AG09319 (cell line): ENCODE data around the gene LSM14B.

Source experiments
- DNase-seq: peaks from one replicate; pipeline ENCODE4 v3.0.0-alpha.2; 2010; ENCODE audit warnings: low read depth; ENCODE audit errors: extremely low read depth
- CTCF ChIP-seq: IDR thresholded peaks from 2 replicates; pipeline ENCODE4 v1.5.1; 2011; ENCODE audit warnings: low read depth, mild to moderate bottlenecking, inconsistent platforms, low read length, moderate library complexity

LSM14B gene

DNA sequence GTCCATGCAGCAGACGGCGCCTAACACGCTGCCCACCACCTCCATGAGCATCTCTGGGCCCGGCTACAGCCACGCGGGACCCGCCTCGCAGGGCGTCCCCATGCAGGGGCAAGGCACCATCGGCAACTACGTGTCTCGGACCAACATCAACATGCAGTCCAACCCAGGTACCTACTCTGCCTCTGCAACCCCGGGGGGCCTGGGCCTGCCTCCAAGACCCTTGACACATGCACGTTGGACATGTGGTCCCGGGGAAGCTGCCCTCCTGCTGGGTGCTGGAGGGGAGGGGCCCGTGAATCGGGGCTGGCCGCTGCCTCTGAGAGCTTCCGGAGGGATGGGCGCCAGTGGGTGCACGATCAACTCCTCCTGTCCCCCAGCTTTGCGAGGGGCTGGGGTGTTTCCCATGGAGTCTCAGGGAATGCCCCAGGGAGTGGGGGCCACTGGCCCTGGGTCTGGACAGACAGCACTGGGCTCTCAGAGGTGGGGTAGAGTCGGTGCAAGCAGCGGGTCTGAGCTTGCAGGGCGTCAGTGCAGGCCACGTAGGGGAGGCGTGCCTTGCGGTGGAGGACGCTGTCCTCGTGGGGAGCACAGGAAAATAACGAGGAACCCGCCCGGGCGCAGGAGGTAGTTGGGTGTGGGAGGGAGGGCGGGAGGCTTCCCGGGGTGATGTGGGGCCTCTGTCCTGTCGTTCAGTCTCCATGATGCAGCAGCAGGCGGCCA lies 40.6 kb downstream of the LSM14B start:
- TF ChIP-seq CTCF, result no peak
- DNase-seq, result no peak

GRCh38 chr20:62163485-62163865 lies 41.2 kb downstream of the LSM14B start:
- no peak for DNase-seq

GRCh38 chr20:62163986-62164762 lies 41.9 kb downstream of the LSM14B start:
- DNase-seq, result no peak
- TF ChIP-seq CTCF, result no peak

More at GRCh38 chr20:62163485-62163865, 41.2 kb downstream of the LSM14B start:
- TF ChIP-seq CTCF, result no peak

DNA sequence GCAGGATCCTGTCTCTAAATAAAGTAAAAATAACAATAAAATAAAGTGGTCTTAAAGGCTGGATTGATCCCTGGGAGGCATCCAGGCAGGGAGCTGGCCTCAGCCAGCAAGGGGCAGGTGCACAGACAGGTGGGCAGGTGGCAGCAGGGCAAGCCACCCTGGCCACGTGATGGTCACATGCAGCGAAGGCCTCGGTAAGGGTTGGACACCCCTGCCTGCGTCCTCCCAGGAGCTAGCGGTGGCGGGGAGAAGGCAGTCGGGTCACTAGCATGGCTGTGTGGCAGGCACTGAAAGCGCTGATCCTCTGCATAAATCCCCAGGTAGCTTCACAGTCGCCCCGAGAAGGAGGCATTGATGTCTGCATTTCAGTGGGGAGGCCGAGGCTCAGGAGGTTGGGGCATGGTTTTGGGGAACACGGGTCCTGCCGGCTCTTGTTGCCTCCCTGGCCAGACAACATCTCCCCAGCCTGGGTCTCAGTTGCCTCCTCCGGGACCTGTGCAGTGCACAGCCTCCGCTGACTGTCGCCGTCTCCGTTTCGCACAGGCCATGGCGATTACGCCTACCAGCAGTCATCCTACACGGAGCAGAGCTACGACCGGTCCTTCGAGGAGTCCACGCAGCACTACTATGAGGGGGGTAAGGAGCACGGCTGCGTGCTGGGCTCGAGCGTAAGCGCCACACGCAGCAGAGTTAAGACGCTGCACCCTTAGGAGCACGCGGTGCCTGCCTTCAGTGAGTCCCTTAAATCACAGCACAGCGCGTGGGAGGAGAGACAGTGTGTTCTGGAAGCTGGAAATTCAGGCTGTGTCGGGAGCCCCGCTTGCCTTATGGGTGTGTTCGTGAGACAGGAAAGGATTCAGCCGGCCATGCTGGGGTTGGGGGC lies 42.8 kb downstream of the LSM14B start:
- no peak for DNase-seq
- no peak for TF ChIP-seq CTCF

DNA sequence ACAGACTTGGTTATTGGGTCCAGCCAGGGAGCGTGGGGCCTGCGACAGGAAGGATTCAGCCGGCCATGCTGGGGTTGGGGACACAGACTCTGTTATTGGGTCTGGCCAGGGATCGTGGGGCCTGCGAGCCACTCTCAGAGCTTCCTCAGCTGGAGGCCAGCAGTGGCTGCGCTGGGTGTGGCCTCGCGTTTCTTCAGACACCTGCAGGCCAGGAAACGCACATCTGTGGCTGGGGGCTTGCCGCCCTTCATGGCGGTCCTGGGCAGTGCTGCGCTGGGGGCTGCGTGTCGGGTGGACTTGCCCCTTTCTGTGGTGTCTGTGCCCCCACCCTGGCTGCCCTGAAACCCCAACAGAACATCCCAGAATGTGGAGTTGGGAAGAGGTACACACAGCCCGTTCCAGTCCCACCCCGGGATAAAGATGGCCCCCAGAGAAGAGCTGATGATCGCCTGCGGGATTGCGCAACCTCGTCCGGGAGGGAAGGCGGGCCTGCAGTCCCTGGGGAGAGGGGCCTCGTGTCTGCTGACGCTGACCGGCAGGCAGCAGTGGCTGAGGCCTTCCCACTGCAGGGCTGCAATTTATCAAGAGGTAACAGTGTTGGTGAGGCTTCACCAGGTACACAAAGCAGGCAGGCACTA lies 43.6 kb downstream of the LSM14B start:
- DNase-seq, result no peak
- no peak for TF ChIP-seq CTCF

GRCh38 chr20:62167474-62167873 lies 45.2 kb downstream of the LSM14B start:
- TF ChIP-seq CTCF, result no peak
- DNase-seq, result no peak
